Left kidney (tissue), 8 donors: ENCODE measurements around the gene SCG3. TPM values are rescaled to one million over a fixed set of nuclear protein-coding genes. Genes with fewer than 3 reads are reported as not detected.
"Not testable (repeated sequence)": the region's sequence is repeated elsewhere in the genome, so short reads cannot be mapped to it uniquely, and the experiment has no call there.

Source experiments
- DNase-seq: peaks from one replicate; pipeline ENCODE4 v3.0.0-alpha.2; 2013
- long read RNA-seq, 8 donors: transcript quantifications; one replicate each; lab custom pipeline, GENCODE V29; 2026
- polyA plus RNA-seq: library from polyadenylated mRNA; unstranded; fragments of 120-200 nt; gene quantifications from one replicate; pipeline ENCODE4 v1.2.1, GENCODE V29; 2013; ENCODE audit not compliant: insufficient read length

Gene SCG3
- 0.12 TPM for polyA plus RNA-seq
- long read RNA-seq, donor 1: 0 reads
- long read RNA-seq, donor 2: 0 reads
- long read RNA-seq, donor 3: 0 reads
- long read RNA-seq, donor 4: 0 reads
- long read RNA-seq, donor 5: 0 reads
- long read RNA-seq, donor 6: 0 reads
- long read RNA-seq, donor 7: 0 reads
- long read RNA-seq, donor 8: 0 reads

GRCh38 chr15:51681303-51681963 is at the start of gene SCG3:
Gene SCG3, plus strand, starts transcription at chr15:51681503. Its CDS starts 253 bp downstream, at chr15:51681756.
- DNase-seq: peak; percentile 87

GRCh38 chr15:51634591-51635198 is 46.6 kb upstream of the SCG3 start:
- DNase-seq: no peak

GRCh38 chr15:51641490-51642130 is 39.7 kb upstream of the SCG3 start:
- DNase-seq: no peak

- DNase-seq: no peak
Observed at GRCh38 chr15:51642696-51643095, 38.6 kb upstream of the SCG3 start.

- no peak for DNase-seq
Observed at GRCh38 chr15:51647128-51647562, 34.2 kb upstream of the SCG3 start.

DNA sequence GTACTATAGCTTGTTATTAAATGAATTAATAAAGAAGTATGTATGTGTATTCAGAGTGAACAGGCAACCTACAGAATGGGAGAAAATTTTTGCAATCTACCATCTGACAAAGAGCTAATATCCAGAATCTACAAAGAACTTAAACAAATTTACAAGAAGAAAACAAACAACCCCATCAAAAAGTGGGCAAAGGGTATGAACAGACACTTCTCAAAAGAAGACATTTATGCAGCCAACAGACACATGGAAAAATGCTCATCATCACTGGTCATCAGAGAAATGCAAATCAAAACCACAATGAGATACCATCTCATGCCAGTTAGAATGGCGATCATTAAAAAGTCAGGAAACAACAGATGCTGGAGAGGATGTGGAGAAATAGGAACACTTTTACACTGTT is 33.2 kb upstream of the SCG3 start:
- not testable (repeated sequence) for DNase-seq

DNA sequence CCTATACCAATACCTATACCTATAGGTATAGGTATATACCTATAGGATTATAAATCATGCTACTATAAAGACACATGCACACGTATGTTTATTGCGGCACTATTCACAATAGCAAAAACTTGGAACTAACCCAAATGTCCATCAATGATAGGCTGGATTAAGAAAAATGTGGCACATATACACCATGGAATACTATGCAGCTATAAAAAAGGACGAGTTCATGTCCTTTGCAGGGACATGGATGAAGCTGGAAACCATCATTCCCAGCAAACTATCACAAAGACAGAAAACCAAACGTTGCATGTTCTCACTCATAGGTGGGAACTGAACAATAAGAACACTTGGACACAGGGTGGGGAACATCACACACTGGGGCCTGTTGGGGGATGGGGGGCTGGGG is 32.7 kb upstream of the SCG3 start:
- DNase-seq: not testable (repeated sequence)

DNA sequence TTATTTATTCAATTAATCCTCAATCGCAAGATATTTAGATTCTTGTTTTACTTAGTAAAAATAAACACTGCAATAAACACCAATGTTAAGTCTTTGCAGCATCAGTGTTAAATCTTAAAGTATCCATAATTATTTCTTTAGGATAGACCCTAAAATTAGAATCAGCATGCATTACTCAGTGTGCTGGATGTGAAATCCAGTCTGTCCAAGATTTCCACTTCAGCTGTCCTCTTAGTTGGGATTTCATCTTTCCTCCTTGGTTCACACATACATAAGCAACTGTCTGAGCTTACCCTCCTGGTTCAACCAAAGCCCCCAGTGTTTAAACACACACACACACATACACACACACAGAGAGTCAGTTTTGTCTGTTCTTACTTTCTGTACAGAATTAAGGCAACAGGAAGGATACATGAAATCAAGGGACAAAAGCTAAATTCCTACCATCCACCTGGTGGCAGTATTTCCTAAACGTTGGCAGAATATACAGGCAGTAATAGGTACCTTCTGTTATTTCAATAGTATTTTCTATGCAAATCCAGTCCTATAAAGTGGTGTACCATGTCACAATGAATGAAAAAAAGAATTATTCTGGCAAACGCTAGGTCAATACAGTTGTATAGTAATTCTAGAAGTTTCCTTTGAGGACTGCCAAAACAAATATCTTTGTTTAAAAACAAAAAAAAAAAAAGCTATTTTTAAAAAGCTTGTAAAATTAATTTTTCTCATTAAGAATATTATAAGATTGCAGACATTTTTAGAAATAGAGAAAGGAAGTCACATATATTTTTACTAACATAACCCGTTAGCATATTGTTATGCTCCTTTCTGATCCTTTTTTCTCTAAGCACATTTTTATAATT is 31.4 kb upstream of the SCG3 start:
- DNase-seq: peak; percentile 76

DNA sequence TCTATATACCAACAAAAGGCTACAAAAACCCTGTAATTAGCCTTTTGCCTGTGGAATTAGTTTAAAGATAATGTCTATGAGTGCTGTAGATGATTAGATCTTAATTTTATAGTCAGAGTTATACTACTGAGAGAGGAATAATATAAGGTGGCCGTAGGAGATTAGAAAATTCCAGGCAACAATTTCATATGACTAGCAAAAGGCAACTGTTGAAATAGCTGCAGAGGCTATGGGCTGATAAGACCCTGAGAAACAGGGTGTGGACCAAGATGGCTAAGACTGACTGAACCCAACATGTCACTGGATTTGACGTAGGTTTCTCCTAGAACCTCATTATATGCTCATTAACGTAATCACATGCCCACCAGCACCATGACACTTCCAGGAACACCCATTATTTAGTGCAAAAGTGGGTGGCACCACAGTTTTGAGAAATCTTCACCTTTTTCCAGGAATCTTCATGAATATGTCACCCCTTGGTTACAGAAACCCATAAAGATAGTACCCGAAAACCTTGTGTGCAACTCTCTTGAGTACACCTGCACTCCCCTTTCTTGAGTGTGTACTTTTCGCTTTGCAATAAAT is 29.1 kb upstream of the SCG3 start:
- DNase-seq: no peak

DNA sequence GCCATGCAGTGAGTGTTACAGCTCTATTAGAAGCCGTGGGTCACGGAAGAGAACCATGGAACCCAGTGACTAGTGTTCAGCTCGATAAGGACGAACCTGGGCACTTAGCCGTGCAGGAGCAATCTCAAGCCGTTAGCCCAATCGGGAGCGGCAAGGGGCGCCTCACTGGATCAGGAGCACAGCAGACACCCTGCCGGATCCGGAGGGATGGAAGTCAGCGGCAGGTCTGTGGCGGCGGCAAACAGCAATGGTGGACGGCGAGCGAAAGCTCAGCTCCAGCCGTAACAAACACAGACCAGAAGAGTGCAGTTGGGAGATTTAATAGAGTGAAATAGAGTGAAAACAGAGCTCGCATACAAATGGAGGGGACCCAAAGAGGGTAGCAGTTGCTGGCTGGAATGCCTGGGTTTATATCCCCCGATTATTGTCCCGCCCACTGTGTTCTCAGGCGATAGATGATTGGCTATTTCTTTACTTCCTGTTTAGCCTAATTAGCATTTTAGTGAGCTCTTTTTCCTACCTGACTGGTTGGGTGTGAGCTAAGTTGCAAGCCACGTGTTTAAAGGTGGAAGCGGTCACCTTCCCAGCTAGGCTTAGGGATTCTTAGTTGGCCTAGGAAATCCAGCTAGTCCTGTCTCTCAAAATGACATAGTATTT is 25.8 kb upstream of the SCG3 start:
- DNase-seq: not testable (repeated sequence)

DNA sequence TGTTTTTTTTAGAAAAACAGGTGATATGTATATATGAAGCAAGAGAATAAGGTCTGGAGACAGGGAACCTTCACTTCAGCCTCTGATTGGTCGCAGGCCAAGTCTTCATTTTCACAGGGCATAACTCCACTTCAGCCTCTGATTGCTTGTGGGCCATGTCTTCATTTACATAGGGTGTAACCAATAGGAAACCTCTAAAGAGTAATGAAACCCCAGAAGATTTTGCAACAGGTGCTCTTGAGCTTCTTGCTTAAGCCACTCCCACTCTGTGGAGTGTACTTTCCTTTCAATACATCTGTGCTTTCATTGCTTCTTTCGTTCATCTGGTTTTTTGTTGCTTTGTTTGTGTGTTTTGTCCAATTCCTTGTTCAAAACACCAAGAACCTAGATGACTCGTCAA is 22.6 kb upstream of the SCG3 start:
- no peak for DNase-seq

GRCh38 chr15:51661072-51661471 is 20.2 kb upstream of the SCG3 start:
- DNase-seq: no peak

DNA sequence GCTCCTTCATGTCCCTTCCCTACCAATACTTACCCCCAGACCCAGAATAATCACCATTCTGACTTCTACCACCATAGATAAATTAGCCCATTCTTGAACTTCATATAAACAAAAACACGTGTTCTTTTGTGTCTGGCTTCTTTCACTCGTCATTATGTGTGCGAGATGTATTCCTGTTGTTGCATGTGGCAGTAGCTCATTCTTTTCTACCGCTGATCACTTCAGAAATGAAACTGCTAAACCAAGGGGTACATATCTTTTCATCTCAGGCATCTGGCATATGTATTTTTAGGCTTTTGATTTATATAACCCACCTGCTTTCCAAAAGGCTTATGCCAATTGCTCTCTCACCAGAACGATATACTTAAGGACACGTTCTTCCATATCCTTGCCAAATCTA is 13.8 kb upstream of the SCG3 start:
- DNase-seq: no peak

DNA sequence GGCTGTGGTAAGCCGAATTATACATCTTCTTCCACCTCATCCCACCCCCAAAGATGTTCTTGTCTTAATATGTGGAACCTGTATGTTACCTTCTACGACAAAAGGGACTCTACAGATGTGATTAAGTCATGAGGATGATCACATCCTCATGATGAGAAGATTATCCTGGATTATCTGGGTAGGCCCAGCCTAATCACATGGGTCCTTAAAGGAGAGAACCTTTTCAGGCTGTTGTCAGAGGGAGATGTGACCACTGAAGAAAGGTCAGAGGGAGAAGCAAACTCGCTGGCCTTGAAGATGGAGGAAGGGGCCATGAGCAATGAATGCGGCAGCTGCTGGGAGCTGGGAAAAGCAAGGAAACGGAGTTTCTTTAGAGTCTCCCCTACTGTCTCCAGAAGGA is 12.9 kb upstream of the SCG3 start:
- DNase-seq: no peak

GRCh38 chr15:51669381-51669780 is 11.9 kb upstream of the SCG3 start:
- no peak for DNase-seq

DNA sequence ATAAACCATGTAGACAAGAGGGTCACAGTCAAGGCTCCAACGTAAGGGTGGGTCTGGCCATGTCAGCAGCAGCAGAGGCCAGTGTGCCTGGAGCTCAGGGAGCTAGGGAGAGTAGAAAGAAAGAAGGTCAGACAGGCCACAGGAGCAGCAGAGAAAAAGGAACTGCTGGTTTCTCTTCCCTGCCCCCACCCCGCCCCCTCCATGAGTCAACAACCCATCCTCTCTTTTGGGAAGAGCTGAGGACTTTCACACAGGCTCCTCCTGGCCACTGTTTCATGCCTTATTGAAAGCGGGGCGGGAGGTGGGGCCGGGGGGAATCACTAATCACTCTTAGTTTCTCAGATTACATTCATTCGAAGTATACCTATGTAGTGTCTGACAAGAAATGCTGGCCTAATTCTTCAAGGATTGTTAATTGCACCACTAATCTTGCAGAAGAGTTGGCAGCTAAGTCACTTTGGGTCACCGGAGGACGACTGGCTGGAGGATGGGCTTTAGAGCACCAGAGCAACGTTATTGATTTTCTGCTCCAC is 9.1 kb upstream of the SCG3 start:
- peak; percentile 3 for DNase-seq

GRCh38 chr15:51672913-51673857 is 8.1 kb upstream of the SCG3 start:
- DNase-seq: no peak

DNA sequence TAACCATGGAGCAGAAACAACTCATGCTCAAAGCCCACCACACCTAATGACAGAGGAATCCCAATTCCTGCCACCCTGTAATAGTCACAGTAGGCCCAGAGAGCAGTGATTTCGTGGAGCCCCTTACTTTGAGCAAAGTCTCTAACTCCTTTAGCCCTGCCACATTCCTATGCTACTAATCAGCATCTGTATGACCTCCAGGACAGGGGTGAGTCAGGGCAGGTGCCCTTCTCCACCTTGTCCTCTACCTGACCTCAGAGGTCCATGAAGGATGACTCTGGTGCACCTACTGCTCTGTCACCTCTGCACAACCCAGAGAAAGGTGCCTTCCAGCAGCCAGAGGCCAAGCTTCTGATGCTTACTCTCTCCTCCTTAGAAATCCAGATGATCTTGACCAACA is 6.1 kb upstream of the SCG3 start:
- DNase-seq: no peak

DNA sequence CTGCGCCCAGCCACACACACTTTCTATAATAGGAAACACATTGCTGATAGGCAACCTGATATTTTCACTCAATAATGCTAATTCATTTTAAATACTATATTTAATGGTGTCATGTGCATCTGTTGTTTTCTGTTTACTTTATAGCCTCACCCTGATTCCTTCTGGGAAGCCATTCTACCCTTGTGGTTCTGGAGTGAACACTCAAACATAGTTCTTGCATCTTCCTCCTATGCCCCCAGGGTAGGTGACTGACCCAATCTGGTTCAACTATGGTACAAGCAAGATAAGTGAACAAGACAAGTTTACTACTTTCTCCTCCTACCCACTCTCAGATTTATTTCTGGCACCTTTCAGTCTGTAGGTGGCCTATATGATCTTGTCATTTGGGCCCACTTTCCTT is 4.3 kb upstream of the SCG3 start:
- no peak for DNase-seq

GRCh38 chr15:51677452-51677851 is 3.9 kb upstream of the SCG3 start:
- no peak for DNase-seq
